ENCODE data around the gene POLR3GL.

Gene POLR3GL

DNA sequence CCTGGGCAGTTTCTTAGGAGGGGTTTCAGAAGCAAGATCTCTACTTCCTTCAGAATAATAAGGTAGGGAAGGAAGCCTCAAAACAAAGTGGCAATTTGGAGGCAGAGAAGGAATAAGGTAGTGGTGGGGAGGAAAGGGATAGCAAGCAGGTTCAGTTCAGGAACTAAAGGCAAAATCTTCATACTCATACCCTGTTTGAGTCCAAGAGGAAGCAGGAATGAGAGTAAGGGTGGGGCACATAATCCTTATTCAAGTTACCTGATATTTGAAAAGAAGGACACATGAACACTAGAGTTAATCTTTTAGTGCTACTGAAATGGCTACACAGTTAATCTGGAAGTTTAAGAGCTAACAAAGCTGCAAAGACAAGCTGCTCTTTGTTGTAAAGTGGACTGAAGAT is 28.8 kb upstream of the POLR3GL start:
- Mint-ChIP-seq H3K9me3 (no peaks in the 10 kb centered on the region), H3K27me3 (no peaks in the 10 kb centered on the region)

GRCh38 chr1:145936247-145936646 is 28.2 kb upstream of the POLR3GL start:
- no peak overlapping the region for H3K4me3 Mint-ChIP-seq
- H3K27ac Mint-ChIP-seq: no peak overlapping the region
- ATAC-seq (replicated peaks): no peak
- peaks cover 55% of the 10 kb centered on the region for H3K36me3 Mint-ChIP-seq (ENCODE audit: insufficient read depth)
- no peaks in the 10 kb centered on the region for H3K9me3 Mint-ChIP-seq
- peaks cover 16 to 25% of the 10 kb centered on the region in 2 donors for H3K4me1 Mint-ChIP-seq (ENCODE audit: low read depth in 2 of 2)
- H3K27me3 Mint-ChIP-seq: no peaks in the 10 kb centered on the region
- no peak for DNase-seq

More for the DNA sequence above, 28.8 kb upstream of the POLR3GL start:
- peaks cover 50% of the 10 kb centered on the region for H3K36me3 Mint-ChIP-seq (ENCODE audit: insufficient read depth)
- no peak overlapping the region for H3K4me3 Mint-ChIP-seq
- ATAC-seq (replicated peaks): no peak
- peaks cover 18 to 27% of the 10 kb centered on the region in 2 donors for H3K4me1 Mint-ChIP-seq (ENCODE audit: low read depth in 2 of 2)
- H3K27ac Mint-ChIP-seq: no peak overlapping the region
- no peak for DNase-seq

DNA sequence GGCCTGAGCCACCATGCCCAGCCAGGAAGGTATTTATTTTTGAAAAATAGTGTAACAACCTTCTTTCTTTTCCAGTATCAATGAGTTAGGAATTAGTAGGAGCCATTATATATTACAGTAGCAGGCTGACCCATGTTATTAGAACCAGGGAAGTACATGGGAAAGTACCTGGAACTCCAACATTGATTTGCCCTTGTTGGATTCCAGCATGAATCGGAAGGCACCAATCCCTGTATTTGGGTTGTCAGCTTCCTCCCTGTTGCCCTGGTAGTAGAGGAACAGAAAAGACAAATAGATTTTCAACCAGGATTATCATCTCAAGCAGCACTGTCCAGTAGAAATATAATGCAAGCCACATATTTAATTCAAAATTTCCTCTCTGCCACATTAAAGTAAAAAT is 27.1 kb upstream of the POLR3GL start:
- Mint-ChIP-seq H3K4me1 (ENCODE audit: low read depth in 2 of 2) (peaks cover 10 to 16% of the 10 kb centered on the region in 2 donors), H3K36me3 (ENCODE audit: insufficient read depth) (peaks cover 67% of the 10 kb centered on the region), H3K27me3 (no peaks in the 10 kb centered on the region), H3K27ac (peak overlapping the region in 1 of 2 donors; percentile 0), H3K4me3 (no peak overlapping the region), H3K9me3 (no peaks in the 10 kb centered on the region)
- DNase-seq (no peak), ATAC-seq (replicated peaks) (no peak)

- H3K36me3 Mint-ChIP-seq (ENCODE audit: insufficient read depth): peaks cover 73% of the 10 kb centered on the region
- H3K4me1 Mint-ChIP-seq (ENCODE audit: low read depth in 2 of 2): peaks cover 2 to 3% of the 10 kb centered on the region in 2 donors
- ATAC-seq (replicated peaks): no peak
- H3K9me3 Mint-ChIP-seq: no peaks in the 10 kb centered on the region
- peak overlapping the region in 1 of 2 donors; percentile 35 for H3K27ac Mint-ChIP-seq
- H3K27me3 Mint-ChIP-seq: no peaks in the 10 kb centered on the region
- no peak for DNase-seq
- no peak overlapping the region for H3K4me3 Mint-ChIP-seq
Measured at GRCh38 chr1:145942405-145942804, 22.1 kb upstream of the POLR3GL start.

DNA sequence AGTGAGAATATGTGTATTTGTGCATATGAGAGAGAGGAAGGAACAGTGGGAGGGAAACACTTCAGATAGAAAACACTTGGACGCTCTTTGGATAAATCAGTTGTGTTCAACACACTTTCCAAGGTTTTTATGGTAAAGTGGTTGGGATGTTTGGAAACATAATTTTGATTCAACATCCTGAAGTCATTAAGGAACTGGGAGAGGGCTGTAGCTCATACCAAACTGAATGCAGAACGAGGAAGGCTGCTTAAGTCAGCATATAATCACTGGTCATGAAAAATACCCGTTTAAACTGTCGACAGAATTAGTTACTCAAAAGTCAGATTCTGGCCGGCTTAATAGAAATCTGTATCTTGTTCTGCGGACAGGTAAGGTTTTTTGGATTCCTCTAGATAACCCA is 21.6 kb upstream of the POLR3GL start:
- Mint-ChIP-seq H3K27me3 (no peaks in the 10 kb centered on the region), H3K9me3 (no peaks in the 10 kb centered on the region), H3K36me3 (ENCODE audit: insufficient read depth) (peaks cover 68% of the 10 kb centered on the region), H3K4me1 (ENCODE audit: low read depth in 2 of 2) (peaks cover 2 to 3% of the 10 kb centered on the region in 2 donors), H3K4me3 (no peak overlapping the region), H3K27ac (peak overlapping the region in 1 of 2 donors; percentile 35)
- ATAC-seq (replicated peaks) (no peak), DNase-seq (no peak)

DNA sequence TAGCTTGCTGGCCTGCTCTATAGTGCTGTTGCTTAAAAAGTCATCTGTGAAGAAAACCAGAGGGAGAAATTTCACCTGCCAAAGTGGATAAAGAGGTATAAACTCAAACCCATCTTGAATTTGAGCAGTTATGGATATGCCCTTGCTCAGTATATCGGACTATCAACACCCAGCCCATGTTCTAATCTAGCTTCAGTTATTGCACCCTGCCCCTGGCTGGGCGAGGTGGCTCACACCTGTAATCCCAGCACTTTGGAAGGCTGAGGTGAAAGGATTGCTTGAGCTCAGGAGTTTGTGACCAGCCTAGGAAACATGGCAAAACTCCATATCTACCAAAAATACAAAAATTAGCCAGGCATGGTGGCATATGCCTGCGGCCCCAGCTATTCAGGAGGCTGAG is 20.0 kb upstream of the POLR3GL start:
- H3K4me3 Mint-ChIP-seq: no peak overlapping the region
- no peaks in the 10 kb centered on the region for H3K27me3 Mint-ChIP-seq
- no peaks in the 10 kb centered on the region for H3K9me3 Mint-ChIP-seq
- no peak for DNase-seq
- H3K4me1 Mint-ChIP-seq (ENCODE audit: low read depth in 2 of 2): peaks cover 9 to 12% of the 10 kb centered on the region in 2 donors
- peak overlapping the region; percentile 49 to 54 for H3K27ac Mint-ChIP-seq
- no peak for ATAC-seq (replicated peaks)
- peaks cover 55% of the 10 kb centered on the region for H3K36me3 Mint-ChIP-seq (ENCODE audit: insufficient read depth)

- H3K36me3 Mint-ChIP-seq (ENCODE audit: insufficient read depth): peaks cover 36% of the 10 kb centered on the region
- no peak for ATAC-seq (replicated peaks)
- no peak overlapping the region for H3K27ac Mint-ChIP-seq
- H3K4me3 Mint-ChIP-seq: no peak overlapping the region
- peaks cover 20 to 22% of the 10 kb centered on the region in 2 donors for H3K4me1 Mint-ChIP-seq (ENCODE audit: low read depth in 2 of 2)
- DNase-seq: no peak
- no peaks in the 10 kb centered on the region for H3K27me3 Mint-ChIP-seq
- no peaks in the 10 kb centered on the region for H3K9me3 Mint-ChIP-seq
Measured at GRCh38 chr1:145946477-145946986, 18.0 kb upstream of the POLR3GL start.

- Mint-ChIP-seq H3K27ac (peak overlapping the region; percentile 20 to 50), H3K4me1 (ENCODE audit: low read depth in 2 of 2) (peaks cover 26 to 28% of the 10 kb centered on the region in 2 donors), H3K36me3 (ENCODE audit: insufficient read depth) (peaks cover 28% of the 10 kb centered on the region), H3K4me3 (no peak overlapping the region), H3K27me3 (no peaks in the 10 kb centered on the region), H3K9me3 (no peaks in the 10 kb centered on the region)
- DNase-seq: no peak
- ATAC-seq (replicated peaks): no peak
Measured at GRCh38 chr1:145947551-145947950, 16.9 kb upstream of the POLR3GL start.

- DNase-seq: no peak
- H3K9me3 Mint-ChIP-seq: no peaks in the 10 kb centered on the region
- ATAC-seq (replicated peaks): no peak
- H3K27ac Mint-ChIP-seq: peak overlapping the region; percentile 6 to 45
- peaks cover 26% of the 10 kb centered on the region for H3K36me3 Mint-ChIP-seq (ENCODE audit: insufficient read depth)
- H3K4me1 Mint-ChIP-seq (ENCODE audit: low read depth in 2 of 2): peaks cover 31 to 39% of the 10 kb centered on the region in 2 donors
- no peaks in the 10 kb centered on the region for H3K27me3 Mint-ChIP-seq
- H3K4me3 Mint-ChIP-seq: no peak overlapping the region
Measured at GRCh38 chr1:145949219-145949618, 15.3 kb upstream of the POLR3GL start.

DNA sequence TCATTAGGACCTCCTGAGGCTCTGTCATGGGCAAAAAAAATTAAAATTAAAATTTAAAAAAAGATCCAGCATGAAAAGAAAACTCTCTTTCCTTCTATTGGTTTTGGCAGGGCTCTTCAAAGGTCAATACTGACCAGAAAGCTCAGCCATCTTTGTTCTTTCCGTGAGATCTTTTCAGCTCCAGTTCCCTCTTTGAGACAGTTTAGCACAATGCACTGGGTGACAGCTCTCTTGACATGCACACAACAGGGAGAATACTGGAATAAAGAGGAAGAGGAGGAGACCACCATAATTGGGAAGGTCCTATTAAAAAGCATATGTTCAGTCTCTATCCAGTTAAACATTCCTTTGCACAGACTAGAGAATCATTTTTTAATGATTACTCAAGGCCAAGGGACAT is 13.0 kb upstream of the POLR3GL start:
- DNase-seq: no peak
- H3K9me3 Mint-ChIP-seq: no peaks in the 10 kb centered on the region
- ATAC-seq (replicated peaks): no peak
- H3K4me3 Mint-ChIP-seq: no peak overlapping the region
- H3K27ac Mint-ChIP-seq: peak overlapping the region; percentile 6 to 67
- no peaks in the 10 kb centered on the region for H3K27me3 Mint-ChIP-seq
- peaks cover 45 to 56% of the 10 kb centered on the region in 2 donors for H3K4me1 Mint-ChIP-seq (ENCODE audit: low read depth in 2 of 2)
- H3K36me3 Mint-ChIP-seq (ENCODE audit: insufficient read depth): peaks cover 10% of the 10 kb centered on the region

- H3K9me3 Mint-ChIP-seq: no peaks in the 10 kb centered on the region
- no peak for DNase-seq
- peaks cover 13% of the 10 kb centered on the region for H3K36me3 Mint-ChIP-seq (ENCODE audit: insufficient read depth)
- peak overlapping the region in 1 of 2 donors; percentile 71 for H3K27ac Mint-ChIP-seq
- H3K4me1 Mint-ChIP-seq (ENCODE audit: low read depth in 2 of 2): peaks cover 52 to 64% of the 10 kb centered on the region in 2 donors
- no peak for ATAC-seq (replicated peaks)
- H3K4me3 Mint-ChIP-seq: peak overlapping the region in 1 of 2 donors; percentile 34
- H3K27me3 Mint-ChIP-seq: no peaks in the 10 kb centered on the region
Measured at GRCh38 chr1:145952903-145953302, 11.6 kb upstream of the POLR3GL start.

DNA sequence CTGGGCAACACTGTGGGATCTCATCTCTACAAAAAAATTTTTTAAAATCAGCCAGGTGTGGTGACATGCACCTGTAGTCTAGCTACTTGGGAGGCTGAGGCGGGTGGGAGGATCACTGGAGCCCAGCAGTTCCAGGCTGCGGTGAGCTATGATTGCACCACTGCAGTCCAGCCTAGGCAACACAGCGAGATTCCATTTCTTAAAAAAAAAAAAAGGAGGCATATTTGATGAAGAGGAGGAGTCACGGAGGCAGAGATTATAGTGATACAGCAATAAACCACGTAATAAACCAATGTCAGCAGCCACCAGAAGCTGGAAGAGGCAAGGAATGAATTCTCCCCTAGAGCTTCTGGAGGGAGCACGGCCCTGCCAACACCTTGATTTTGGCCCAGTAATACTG is 10.6 kb upstream of the POLR3GL start:
- H3K27ac Mint-ChIP-seq: peak overlapping the region; percentile 52 to 71
- no peaks in the 10 kb centered on the region for H3K27me3 Mint-ChIP-seq
- peaks cover 58 to 70% of the 10 kb centered on the region in 2 donors for H3K4me1 Mint-ChIP-seq (ENCODE audit: low read depth in 2 of 2)
- H3K36me3 Mint-ChIP-seq (ENCODE audit: insufficient read depth): peaks cover 18% of the 10 kb centered on the region
- no peak for DNase-seq
- H3K9me3 Mint-ChIP-seq: no peaks in the 10 kb centered on the region
- ATAC-seq (replicated peaks): no peak
- peak overlapping the region in 1 of 2 donors; percentile 34 for H3K4me3 Mint-ChIP-seq

- peak overlapping the region in 1 of 2 donors; percentile 90 for H3K4me3 Mint-ChIP-seq
- no peak for ATAC-seq (replicated peaks)
- H3K36me3 Mint-ChIP-seq (ENCODE audit: insufficient read depth): peaks cover 20% of the 10 kb centered on the region
- H3K4me1 Mint-ChIP-seq (ENCODE audit: low read depth in 2 of 2): peaks cover 58 to 72% of the 10 kb centered on the region in 2 donors
- no peaks in the 10 kb centered on the region for H3K9me3 Mint-ChIP-seq
- DNase-seq: no peak
- no peaks in the 10 kb centered on the region for H3K27me3 Mint-ChIP-seq
- peak overlapping the region in 1 of 2 donors; percentile 42 for H3K27ac Mint-ChIP-seq
Measured at GRCh38 chr1:145955436-145955835, 9.1 kb upstream of the POLR3GL start.

- Mint-ChIP-seq H3K36me3 (ENCODE audit: insufficient read depth) (peaks cover 20% of the 10 kb centered on the region), H3K9me3 (no peaks in the 10 kb centered on the region), H3K27me3 (no peaks in the 10 kb centered on the region), H3K4me1 (ENCODE audit: low read depth in 2 of 2) (peaks cover 60 to 73% of the 10 kb centered on the region in 2 donors), H3K27ac (peak overlapping the region; percentile 67 to 90), H3K4me3 (peak overlapping the region; percentile 82 to 90)
- no peak for ATAC-seq (replicated peaks)
- DNase-seq: no peak
Measured at GRCh38 chr1:145956361-145956760, 8.1 kb upstream of the POLR3GL start.

Measured in effector memory CD8-positive, alpha-beta T cell (primary cell).